Effector memory CD4-positive, alpha-beta T cell (primary cell): ENCODE measurements around the gene ACSF3.

Source experiments
- DNase-seq, 3 donors: peaks; one replicate each; pipeline ENCODE4 v3.0.0-alpha.2; 2020
- H3K27ac ChIP-seq: 2 replicates; pipeline ENCODE4 v1.7.0; 2013; ENCODE audit warnings: mild to moderate bottlenecking, low read length, moderate library complexity; ENCODE audit not compliant: insufficient read depth, poor library complexity, severe bottlenecking
- H3K27me3 ChIP-seq: replicated peaks from 2 replicates; pipeline ENCODE4 v1.7.0; 2013; ENCODE audit warnings: mild to moderate bottlenecking, low read length; ENCODE audit not compliant: insufficient read depth, control insufficient read depth, poor library complexity, severe bottlenecking
- H3K36me3 ChIP-seq: 2 replicates; pipeline ENCODE4 v1.7.0; 2013; ENCODE audit warnings: mild to moderate bottlenecking, low read length, moderate library complexity; ENCODE audit not compliant: control insufficient read depth, insufficient read depth
- H3K4me1 ChIP-seq: 2 replicates; pipeline ENCODE4 v1.7.0; 2013; ENCODE audit warnings: low read length, mild to moderate bottlenecking; ENCODE audit not compliant: control insufficient read depth, insufficient read depth, poor library complexity, severe bottlenecking
- H3K4me3 ChIP-seq: 2 replicates; pipeline ENCODE4 v1.7.0; 2013; ENCODE audit warnings: low read length, low read depth, mild to moderate bottlenecking; ENCODE audit not compliant: insufficient read depth, poor library complexity, severe bottlenecking
- H3K9me3 ChIP-seq: 2 replicates; pipeline ENCODE4 v1.7.0; 2013; ENCODE audit warnings: mild to moderate bottlenecking, low read length, moderate library complexity; ENCODE audit not compliant: control insufficient read depth

Gene ACSF3

GRCh38 chr16:89101303-89102040 lies 7.8 kb downstream of the ACSF3 start:
- Histone ChIP-seq H3K4me1 (peaks cover 28% of the 10 kb centered on the region), H3K36me3 (peaks cover 67% of the 10 kb centered on the region), H3K4me3 (no peak overlapping the region), H3K27ac (no peak overlapping the region), H3K27me3 (no peaks in the 10 kb centered on the region), H3K9me3 (no peaks in the 10 kb centered on the region)
- DNase-seq = no peak

DNA sequence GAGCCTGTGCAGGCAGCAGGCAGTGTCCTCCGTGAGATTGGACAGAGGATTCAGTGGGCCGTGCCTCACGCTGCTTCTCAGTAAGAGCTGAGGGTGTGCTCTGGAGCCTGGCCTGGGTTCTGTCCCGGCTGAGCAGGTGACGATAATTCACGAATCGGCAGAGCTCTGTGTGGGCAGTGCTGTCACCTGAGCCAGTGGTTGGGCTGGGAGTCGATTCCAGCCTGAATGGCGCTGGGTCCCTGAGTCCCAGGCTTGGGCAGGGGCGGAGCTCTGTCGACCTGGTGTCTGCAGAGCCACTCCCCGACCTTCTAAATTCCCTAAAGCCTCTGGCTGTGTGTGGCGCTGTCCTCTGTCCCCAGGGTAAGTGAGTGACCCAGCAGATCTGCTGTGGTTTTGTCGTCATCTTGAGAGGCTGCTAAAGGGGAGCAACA lies 8.4 kb downstream of the ACSF3 start:
- H3K4me3 ChIP-seq = no peak overlapping the region
- peaks cover 22% of the 10 kb centered on the region for H3K4me1 ChIP-seq
- peaks cover 73% of the 10 kb centered on the region for H3K36me3 ChIP-seq
- H3K9me3 ChIP-seq = no peaks in the 10 kb centered on the region
- no peak for DNase-seq
- H3K27me3 ChIP-seq = no peaks in the 10 kb centered on the region
- H3K27ac ChIP-seq = no peak overlapping the region

DNA sequence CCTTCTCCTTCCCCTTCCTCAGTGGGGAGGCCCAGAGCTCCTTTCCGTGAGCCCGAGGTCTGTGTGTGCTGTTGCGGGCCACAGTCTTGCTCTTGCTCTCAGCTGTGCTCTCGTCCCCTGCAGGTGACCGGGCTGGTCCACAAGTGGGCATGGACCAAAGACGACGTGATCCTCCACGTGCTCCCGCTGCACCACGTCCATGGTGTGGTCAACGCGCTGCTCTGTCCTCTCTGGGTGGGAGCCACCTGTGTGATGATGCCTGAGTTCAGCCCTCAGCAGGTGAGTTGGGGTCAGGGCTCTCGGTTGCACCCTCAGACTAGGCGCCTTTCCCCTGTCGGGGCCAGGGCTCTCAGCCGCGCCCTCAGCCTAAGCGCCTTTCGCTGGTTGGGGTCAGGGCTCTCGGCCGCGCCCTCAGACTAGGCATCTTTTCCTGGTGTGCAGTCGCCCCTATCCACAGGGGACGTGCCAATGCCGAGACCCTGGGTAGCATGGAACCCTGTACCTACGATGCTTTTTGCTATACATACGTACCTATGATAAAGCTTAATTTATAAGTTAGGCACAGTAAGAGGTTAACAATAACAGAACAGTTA lies 8.9 kb downstream of the ACSF3 start:
- H3K36me3 ChIP-seq = peaks cover 78% of the 10 kb centered on the region
- DNase-seq = no peak
- peaks cover 17% of the 10 kb centered on the region for H3K4me1 ChIP-seq
- H3K9me3 ChIP-seq = no peaks in the 10 kb centered on the region
- no peak overlapping the region for H3K27ac ChIP-seq
- H3K4me3 ChIP-seq = no peak overlapping the region
- H3K27me3 ChIP-seq = no peaks in the 10 kb centered on the region

- H3K36me3 ChIP-seq = peaks cover 81% of the 10 kb centered on the region
These were observed 9.5 kb downstream of the ACSF3 start for GRCh38 chr16:89103156-89103555.

GRCh38 chr16:89103781-89104180 lies 10.1 kb downstream of the ACSF3 start:
- no peak for DNase-seq

More at GRCh38 chr16:89103156-89103555, 9.5 kb downstream of the ACSF3 start:
- Histone ChIP-seq H3K4me3 (no peak overlapping the region), H3K27ac (no peak overlapping the region), H3K9me3 (no peaks in the 10 kb centered on the region), H3K4me1 (peaks cover 11% of the 10 kb centered on the region), H3K27me3 (no peaks in the 10 kb centered on the region)
- no peak for DNase-seq

DNA sequence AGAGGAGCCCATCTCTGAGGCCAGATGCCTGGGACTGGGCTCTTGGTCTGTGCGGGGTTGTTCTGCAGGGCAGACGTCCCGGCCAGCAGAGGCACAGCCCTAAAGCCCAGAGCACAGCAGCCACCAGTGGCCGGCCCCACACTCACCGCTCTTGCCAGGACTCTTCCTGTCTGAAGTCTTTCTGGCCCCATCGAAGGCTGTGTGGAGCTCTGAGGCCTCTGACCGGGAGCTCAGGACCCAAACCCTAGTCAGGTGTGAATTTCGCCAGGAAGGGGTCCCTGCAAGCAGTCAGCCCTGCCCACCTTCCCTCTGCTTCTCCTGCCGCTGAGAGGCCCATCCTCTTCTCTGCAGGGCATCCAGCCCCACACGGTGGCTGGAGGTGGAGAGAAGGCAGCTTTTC lies 10.7 kb downstream of the ACSF3 start:
- Histone ChIP-seq H3K4me1 (no peaks in the 10 kb centered on the region), H3K9me3 (no peaks in the 10 kb centered on the region), H3K36me3 (peaks cover 77% of the 10 kb centered on the region), H3K27ac (no peak overlapping the region), H3K27me3 (no peaks in the 10 kb centered on the region), H3K4me3 (no peak overlapping the region)
- DNase-seq = no peak

More at GRCh38 chr16:89103781-89104180, 10.1 kb downstream of the ACSF3 start:
- no peaks in the 10 kb centered on the region for H3K27me3 ChIP-seq
- H3K36me3 ChIP-seq = peaks cover 80% of the 10 kb centered on the region
- H3K4me3 ChIP-seq = no peak overlapping the region
- H3K27ac ChIP-seq = no peak overlapping the region
- no peaks in the 10 kb centered on the region for H3K9me3 ChIP-seq
- H3K4me1 ChIP-seq = peaks cover 5% of the 10 kb centered on the region

GRCh38 chr16:89104930-89105571 lies 11.4 kb downstream of the ACSF3 start:
- Histone ChIP-seq H3K27ac (no peak overlapping the region), H3K9me3 (no peaks in the 10 kb centered on the region), H3K4me1 (no peaks in the 10 kb centered on the region), H3K4me3 (no peak overlapping the region), H3K27me3 (no peaks in the 10 kb centered on the region), H3K36me3 (peaks cover 83% of the 10 kb centered on the region)
- no peak for DNase-seq

- Histone ChIP-seq H3K9me3 (no peaks in the 10 kb centered on the region), H3K27me3 (no peaks in the 10 kb centered on the region), H3K4me1 (no peaks in the 10 kb centered on the region), H3K36me3 (peaks cover 77% of the 10 kb centered on the region), H3K4me3 (no peak overlapping the region), H3K27ac (no peak overlapping the region)
- no peak for DNase-seq
These were observed 12.0 kb downstream of the ACSF3 start for GRCh38 chr16:89105599-89106151.

DNA sequence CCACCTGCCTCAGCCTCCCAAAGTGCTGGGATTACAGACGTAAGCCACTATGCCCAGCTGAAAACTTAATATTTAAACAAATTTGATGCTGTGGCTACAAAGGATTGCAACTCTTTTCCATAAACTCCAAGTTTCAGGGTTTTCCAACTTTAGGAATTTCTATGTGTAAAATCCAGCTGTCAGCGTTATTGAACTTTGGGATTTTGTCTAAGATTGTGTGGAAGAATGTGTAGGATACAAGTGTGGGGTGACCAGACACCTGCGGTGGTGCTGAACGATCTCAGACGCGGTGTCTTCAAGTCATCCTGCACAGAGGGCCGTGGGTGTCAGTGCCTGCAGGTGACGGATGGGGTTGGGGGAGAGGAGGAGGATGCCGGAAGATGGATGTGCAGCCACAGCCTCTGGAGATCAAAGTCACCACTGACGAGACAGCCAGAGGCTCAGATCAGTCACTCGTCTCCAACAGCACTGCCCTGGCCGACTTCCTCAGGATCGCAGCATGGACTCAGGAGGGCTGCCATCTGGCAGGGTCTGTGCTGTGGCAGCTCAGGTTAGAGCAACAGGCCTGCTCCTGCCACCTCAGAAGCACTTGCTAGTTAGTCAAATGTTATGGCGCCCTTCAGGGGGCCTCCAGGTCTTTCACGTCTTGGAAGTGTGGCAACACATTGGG lies 13.0 kb downstream of the ACSF3 start:
- Histone ChIP-seq H3K4me1 (no peaks in the 10 kb centered on the region), H3K36me3 (peaks cover 74% of the 10 kb centered on the region)

More for the DNA sequence above, 13.0 kb downstream of the ACSF3 start:
- no peak overlapping the region for H3K4me3 ChIP-seq
- no peaks in the 10 kb centered on the region for H3K27me3 ChIP-seq
- no peak for DNase-seq
- no peaks in the 10 kb centered on the region for H3K9me3 ChIP-seq
- no peak overlapping the region for H3K27ac ChIP-seq
